Measurements from ENCODE around the gene GRM8.
"Not testable (repeated sequence)": the region's sequence is repeated elsewhere in the genome, so short reads cannot be mapped to it uniquely, and the experiment has no call there.

DNA sequence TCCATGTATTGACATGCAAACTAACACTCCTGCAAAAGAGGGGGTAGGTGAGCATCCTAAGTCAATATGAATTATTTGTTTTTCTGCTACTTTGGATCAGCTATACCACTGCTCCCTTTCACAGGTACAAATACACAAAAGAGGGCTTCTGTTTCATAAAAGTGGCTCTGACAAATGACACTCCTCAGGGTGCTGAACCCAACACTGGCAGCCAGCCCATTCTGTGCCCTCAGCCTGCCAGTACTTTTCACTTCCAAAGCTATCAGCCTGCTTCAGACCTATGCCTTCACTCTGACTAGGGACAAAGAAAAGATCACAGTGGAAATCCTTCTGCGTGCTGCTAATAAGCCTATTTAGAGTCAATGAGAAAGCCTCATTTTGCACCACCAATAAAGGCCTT, 364.8 kb downstream of the GRM8 start:
- not testable (repeated sequence) for TF ChIP-seq POLR2A, POLR2AphosphoS5, EP300 (IDR thresholded peaks at IDR 0.05)
- TF ChIP-seq, protein P1, sequence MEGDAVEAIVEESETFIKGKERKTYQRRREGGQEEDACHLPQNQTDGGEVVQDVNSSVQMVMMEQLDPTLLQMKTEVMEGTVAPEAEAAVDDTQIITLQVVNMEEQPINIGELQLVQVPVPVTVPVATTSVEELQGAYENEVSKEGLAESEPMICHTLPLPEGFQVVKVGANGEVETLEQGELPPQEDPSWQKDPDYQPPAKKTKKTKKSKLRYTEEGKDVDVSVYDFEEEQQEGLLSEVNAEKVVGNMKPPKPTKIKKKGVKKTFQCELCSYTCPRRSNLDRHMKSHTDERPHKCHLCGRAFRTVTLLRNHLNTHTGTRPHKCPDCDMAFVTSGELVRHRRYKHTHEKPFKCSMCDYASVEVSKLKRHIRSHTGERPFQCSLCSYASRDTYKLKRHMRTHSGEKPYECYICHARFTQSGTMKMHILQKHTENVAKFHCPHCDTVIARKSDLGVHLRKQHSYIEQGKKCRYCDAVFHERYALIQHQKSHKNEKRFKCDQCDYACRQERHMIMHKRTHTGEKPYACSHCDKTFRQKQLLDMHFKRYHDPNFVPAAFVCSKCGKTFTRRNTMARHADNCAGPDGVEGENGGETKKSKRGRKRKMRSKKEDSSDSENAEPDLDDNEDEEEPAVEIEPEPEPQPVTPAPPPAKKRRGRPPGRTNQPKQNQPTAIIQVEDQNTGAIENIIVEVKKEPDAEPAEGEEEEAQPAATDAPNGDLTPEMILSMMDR (IDR thresholded peaks at IDR 0.05), result not testable (repeated sequence)

Data from suprapubic skin (tissue), 4 donors.